Lung (tissue), 12 donors: ENCODE measurements around the gene ZFAND2B. TPM values are rescaled to one million over a fixed set of nuclear protein-coding genes. Genes with fewer than 3 reads are reported as not detected.

Experiments used
- ATAC-seq: fragments of 200-7000 bp; cut with Tn5 transposase; one replicate; pipeline ENCODE4 v1.9.1; 2020; ENCODE audit warnings: moderate number of reproducible peaks; ENCODE audit not compliant: insufficient read depth, low FRiP score
- DNase-seq, 3 donors: peaks; one replicate each; pipeline ENCODE4 v3.0.0-alpha.2; 2013 to 2017
- H3K27ac ChIP-seq, 2 donors: one replicate each; pipeline ENCODE4 v1.5.1; 2013; ENCODE audit warnings: mild to moderate bottlenecking in 2 of 2, moderate library complexity in 2 of 2, control low read depth in 1 of 2, inconsistent platforms in 1 of 2, low read depth in 1 of 2, low read length in 1 of 2
- H3K27me3 ChIP-seq, 3 donors: one replicate each; pipeline ENCODE4 v1.5.1; 2013; ENCODE audit warnings: low read length in 2 of 3; ENCODE audit not compliant: control insufficient read depth in 3 of 3, insufficient read depth in 3 of 3
- H3K36me3 ChIP-seq, 4 donors: one replicate each; pipeline ENCODE4 v1.5.1; 2013; ENCODE audit warnings: low read length in 4 of 4, mild to moderate bottlenecking in 1 of 4, moderate library complexity in 1 of 4; ENCODE audit not compliant: control insufficient read depth in 4 of 4, insufficient read depth in 4 of 4
- H3K4me1 ChIP-seq, 5 donors: one replicate each; pipeline ENCODE4 v1.5.1; 2013; ENCODE audit warnings: low read length in 5 of 5, mild to moderate bottlenecking in 2 of 5, moderate library complexity in 1 of 5; ENCODE audit not compliant: control insufficient read depth in 5 of 5, insufficient read depth in 5 of 5
- H3K4me3 ChIP-seq: one replicate; pipeline ENCODE4 v1.5.1; 2013; ENCODE audit warnings: mild to moderate bottlenecking, control low read depth, moderate library complexity
- H3K9ac ChIP-seq, 2 donors: one replicate each; pipeline ENCODE4 v1.5.1; 2013; ENCODE audit warnings: low read length in 2 of 2, control low read depth in 1 of 2; ENCODE audit not compliant: insufficient read depth in 1 of 2
- H3K9me3 ChIP-seq, 4 donors: one replicate each; pipeline ENCODE4 v1.5.1; 2013; ENCODE audit warnings: low read length in 3 of 4, mild to moderate bottlenecking in 1 of 4, moderate library complexity in 1 of 4; ENCODE audit not compliant: control insufficient read depth in 4 of 4, insufficient read depth in 3 of 4
- WGBS, 2 donors: extraction: QIAGEN DNeasy Blood & Tissue Kit; methylation state at CpG; one replicate each; pipeline ENCODE4 v1.1.7; 2013; 5-methylcytosine and 5-hydroxymethylcytosine counted together
- polyA plus RNA-seq, 2 donors: library from polyadenylated mRNA; stranded (reverse); fragments of 200-250 nt; gene quantifications; one replicate each; pipeline ENCODE4 v1.2.1, GENCODE V29; 2013
- total RNA-seq, 2 donors: library from RNA; depleted of rRNA in 1 of 2; stranded (reverse); fragments of >200 nt in 1 of 2; gene quantifications; one replicate each; pipeline ENCODE4 v1.2.1, GENCODE V29; 2014 to 2021
- TF ChIP-seq, protein P1 (sequence below): IDR thresholded peaks from 2 replicates; pipeline ENCODE4 v1.5.1; 2012; ENCODE audit warnings: mild to moderate bottlenecking; ENCODE audit errors: control extremely low read depth, extremely low read depth
- donor health status: control.
- donor health status: control.
- donor health status: Bipolar disorder and iron deficiency.
- donor health status: healthy.
- donor health status: DM: yes; HTN: yes; CAD: no.

Gene ZFAND2B
- total and polyA plus RNA-seq, 4 donors = 28.2 to 45.1 (median 39.6) TPM

GRCh38 chr2:219221957-219222518 lies 15.5 kb downstream of the ZFAND2B start:
- TF ChIP-seq, protein P1, sequence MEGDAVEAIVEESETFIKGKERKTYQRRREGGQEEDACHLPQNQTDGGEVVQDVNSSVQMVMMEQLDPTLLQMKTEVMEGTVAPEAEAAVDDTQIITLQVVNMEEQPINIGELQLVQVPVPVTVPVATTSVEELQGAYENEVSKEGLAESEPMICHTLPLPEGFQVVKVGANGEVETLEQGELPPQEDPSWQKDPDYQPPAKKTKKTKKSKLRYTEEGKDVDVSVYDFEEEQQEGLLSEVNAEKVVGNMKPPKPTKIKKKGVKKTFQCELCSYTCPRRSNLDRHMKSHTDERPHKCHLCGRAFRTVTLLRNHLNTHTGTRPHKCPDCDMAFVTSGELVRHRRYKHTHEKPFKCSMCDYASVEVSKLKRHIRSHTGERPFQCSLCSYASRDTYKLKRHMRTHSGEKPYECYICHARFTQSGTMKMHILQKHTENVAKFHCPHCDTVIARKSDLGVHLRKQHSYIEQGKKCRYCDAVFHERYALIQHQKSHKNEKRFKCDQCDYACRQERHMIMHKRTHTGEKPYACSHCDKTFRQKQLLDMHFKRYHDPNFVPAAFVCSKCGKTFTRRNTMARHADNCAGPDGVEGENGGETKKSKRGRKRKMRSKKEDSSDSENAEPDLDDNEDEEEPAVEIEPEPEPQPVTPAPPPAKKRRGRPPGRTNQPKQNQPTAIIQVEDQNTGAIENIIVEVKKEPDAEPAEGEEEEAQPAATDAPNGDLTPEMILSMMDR = no peak
- ATAC-seq = no peak
- Histone ChIP-seq H3K9ac (no peak overlapping the region), H3K27me3 (no peaks in the 10 kb centered on the region), H3K27ac (no peak overlapping the region), H3K36me3 (peaks cover 18 to 60% (median 41%) of the 10 kb centered on the region in 4 donors), H3K4me3 (no peak overlapping the region), H3K9me3 (no peaks in the 10 kb centered on the region), H3K4me1 (peaks cover 0 to 26% (median 7%) of the 10 kb centered on the region in 5 donors)
- WGBS, 2 donors = 96% methylated on average over 16 of the region's 16 CpGs
- DNase-seq = no peak

- Histone ChIP-seq H3K27ac (no peak overlapping the region), H3K4me1 (peaks cover 4 to 28% (median 15%) of the 10 kb centered on the region in 5 donors), H3K27me3 (no peaks in the 10 kb centered on the region), H3K9ac (no peak overlapping the region), H3K4me3 (no peak overlapping the region), H3K9me3 (no peaks in the 10 kb centered on the region), H3K36me3 (peaks cover 18 to 60% (median 41%) of the 10 kb centered on the region in 4 donors)
- WGBS, 2 donors = 92 to 93% methylated on average over 31 of the region's 31 CpGs
- ATAC-seq = no peak
- TF ChIP-seq, protein P1 = no peak
- no peak for DNase-seq
Measured at GRCh38 chr2:219223831-219224610, 17.4 kb downstream of the ZFAND2B start.

- ATAC-seq (no peak), DNase-seq (no peak)
- TF ChIP-seq, protein P1 = no peak
- H3K4me3 ChIP-seq = no peak overlapping the region
- H3K27me3 ChIP-seq = no peaks in the 10 kb centered on the region
- no peak overlapping the region for H3K27ac ChIP-seq
- no peak overlapping the region for H3K9ac ChIP-seq
- WGBS, 2 donors = 33 to 75% methylated on average over 3 of the region's 3 CpGs
- no peaks in the 10 kb centered on the region for H3K9me3 ChIP-seq
- peaks cover 18 to 50% (median 35%) of the 10 kb centered on the region in 4 donors for H3K36me3 ChIP-seq
- peaks cover 1 to 19% (median 9%) of the 10 kb centered on the region in 5 donors for H3K4me1 ChIP-seq
Measured at GRCh38 chr2:219225350-219225749, 18.8 kb downstream of the ZFAND2B start.
